Measurements from ENCODE around the gene MED26. TPM values are rescaled to one million over a fixed set of nuclear protein-coding genes. Genes with fewer than 3 reads are reported as not detected.

The MED26 gene
- total RNA-seq, 3 donors from 2014 or later, result 5.6 to 10.0 (median 7.5) TPM

DNA sequence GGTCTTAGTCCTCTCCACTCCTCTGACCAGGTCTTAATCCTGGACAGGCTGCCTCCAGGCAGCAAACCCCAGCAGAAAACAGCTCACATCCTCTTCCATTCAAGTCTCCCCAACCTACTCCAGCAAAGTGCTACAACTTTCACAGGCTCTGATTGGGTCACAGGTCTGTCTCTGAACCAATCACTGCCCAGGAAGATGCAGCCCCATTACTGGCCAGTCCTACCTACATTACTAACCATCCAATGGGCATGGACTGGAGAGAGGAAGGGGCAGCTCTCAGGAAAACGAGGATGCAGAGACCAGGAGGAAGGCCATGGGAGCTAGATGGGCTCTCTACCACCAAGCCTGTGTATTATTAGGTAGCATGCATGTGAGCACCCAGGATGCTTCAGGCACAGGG lies 12.2 kb downstream of the MED26 start:
- Histone ChIP-seq H3K4me3 (no peak overlapping the region), H3K27me3 (no peaks in the 10 kb centered on the region), H3K4me1 (peaks cover 0 to 9% of the 10 kb centered on the region in 2 donors), H3K36me3 (no peaks in the 10 kb centered on the region), H3K9me3 (no peaks in the 10 kb centered on the region), H3K27ac (no peak overlapping the region)
- TF ChIP-seq CTCF (IDR thresholded peaks at IDR 0.05) (no peak), POLR2A (IDR thresholded peaks at IDR 0.05) (no peak), POLR2AphosphoS5 (IDR thresholded peaks at IDR 0.05) (no peak)
- intact Hi-C loops (cut with DNase I; ENCODE audit: low total_unique reads), result no loop called here
- DNase-seq (ENCODE audit: low spot score in 2 of 2), result no peak

DNA sequence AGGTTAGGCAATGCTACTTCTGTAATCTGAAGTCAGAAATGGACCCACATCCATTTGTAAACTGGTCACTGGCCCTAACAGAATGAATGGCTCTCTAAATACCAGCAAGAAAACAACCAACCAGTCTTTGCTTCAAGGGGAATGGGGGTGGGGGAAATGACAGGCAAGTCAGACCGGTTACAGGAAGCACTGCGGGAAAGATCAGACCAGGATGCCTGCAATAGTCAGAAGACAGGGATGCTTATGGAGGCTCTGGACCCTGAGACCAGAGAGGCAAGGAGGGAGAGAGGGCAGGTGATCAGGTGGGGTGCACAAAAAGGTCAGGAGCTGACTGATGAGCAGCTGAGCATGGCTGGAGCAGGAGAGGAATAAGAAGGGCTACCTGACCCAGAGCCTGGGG lies 13.1 kb downstream of the MED26 start:
- intact Hi-C loops (cut with DNase I; ENCODE audit: low total_unique reads), result no loop called here
- no peak overlapping the region for H3K27ac ChIP-seq
- peaks cover 0 to 5% of the 10 kb centered on the region in 2 donors for H3K4me1 ChIP-seq

GRCh38 chr19:16613841-16614240 lies 14.2 kb downstream of the MED26 start:
- Histone ChIP-seq H3K27me3 (no peaks in the 10 kb centered on the region), H3K9me3 (no peaks in the 10 kb centered on the region), H3K27ac (no peak overlapping the region), H3K36me3 (no peaks in the 10 kb centered on the region), H3K4me3 (no peak overlapping the region), H3K4me1 (no peaks in the 10 kb centered on the region)
- DNase-seq (ENCODE audit: low spot score in 2 of 2), result no peak
- intact Hi-C loops (cut with DNase I; ENCODE audit: low total_unique reads), result no loop called here
- no peak for TF ChIP-seq POLR2AphosphoS5 (IDR thresholded peaks at IDR 0.05)
- no peak for TF ChIP-seq CTCF (IDR thresholded peaks at IDR 0.05)
- no peak for TF ChIP-seq POLR2A (IDR thresholded peaks at IDR 0.05)

More for the DNA sequence above, 13.1 kb downstream of the MED26 start:
- Histone ChIP-seq H3K27me3 (no peaks in the 10 kb centered on the region), H3K36me3 (no peaks in the 10 kb centered on the region), H3K9me3 (no peaks in the 10 kb centered on the region), H3K4me3 (no peak overlapping the region)
- DNase-seq (ENCODE audit: low spot score in 2 of 2), result no peak
- TF ChIP-seq POLR2A (IDR thresholded peaks at IDR 0.05) (no peak), POLR2AphosphoS5 (IDR thresholded peaks at IDR 0.05) (no peak), CTCF (IDR thresholded peaks at IDR 0.05) (no peak)

GRCh38 chr19:16612636-16613035 lies 15.4 kb downstream of the MED26 start:
- DNase-seq (ENCODE audit: low spot score in 2 of 2), result no peak
- intact Hi-C loops (cut with DNase I; ENCODE audit: low total_unique reads), result no loop called here

DNA sequence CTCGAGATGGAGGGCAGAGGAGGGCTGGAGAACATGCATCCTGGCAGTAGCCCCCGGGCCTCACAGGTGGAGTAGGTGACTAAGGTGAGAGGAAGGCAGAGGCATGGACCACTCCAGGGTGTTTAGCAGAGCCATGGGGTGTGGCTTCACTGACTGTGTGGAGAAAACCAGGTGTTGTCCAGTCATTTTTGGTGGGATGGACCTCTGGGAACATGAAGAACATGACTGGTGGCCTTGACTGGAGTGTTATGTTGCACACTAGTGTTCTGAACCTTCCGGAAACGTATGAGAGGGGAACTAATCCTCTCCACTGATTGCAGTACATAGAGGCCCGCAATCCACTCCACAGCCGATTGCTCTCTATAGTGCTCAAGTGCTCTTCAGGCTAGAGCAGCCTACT lies 16.9 kb downstream of the MED26 start:
- no peak overlapping the region for H3K4me3 ChIP-seq
- H3K9me3 ChIP-seq, result no peaks in the 10 kb centered on the region
- no peaks in the 10 kb centered on the region for H3K4me1 ChIP-seq
- H3K27me3 ChIP-seq, result no peaks in the 10 kb centered on the region
- TF ChIP-seq CTCF (IDR thresholded peaks at IDR 0.05), result no peak
- TF ChIP-seq POLR2A (IDR thresholded peaks at IDR 0.05), result no peak
- no peak for TF ChIP-seq POLR2AphosphoS5 (IDR thresholded peaks at IDR 0.05)
- intact Hi-C loops (cut with DNase I; ENCODE audit: low total_unique reads), result no loop called here
- H3K36me3 ChIP-seq, result no peaks in the 10 kb centered on the region
- H3K27ac ChIP-seq, result no peak overlapping the region
- DNase-seq (ENCODE audit: low spot score in 2 of 2), result no peak

More at GRCh38 chr19:16612636-16613035, 15.4 kb downstream of the MED26 start:
- H3K9me3 ChIP-seq, result no peaks in the 10 kb centered on the region
- no peaks in the 10 kb centered on the region for H3K4me1 ChIP-seq
- TF ChIP-seq POLR2A (IDR thresholded peaks at IDR 0.05) (no peak), POLR2AphosphoS5 (IDR thresholded peaks at IDR 0.05) (no peak), CTCF (IDR thresholded peaks at IDR 0.05) (no peak)
- H3K4me3 ChIP-seq, result no peak overlapping the region
- no peaks in the 10 kb centered on the region for H3K27me3 ChIP-seq
- peak overlapping the region; percentile 21 to 44 for H3K27ac ChIP-seq
- H3K36me3 ChIP-seq, result no peaks in the 10 kb centered on the region
